ENCODE results near the gene PLA2G2C. TPM values are rescaled to one million over a fixed set of nuclear protein-coding genes. Genes with fewer than 3 reads are reported as not detected.

The PLA2G2C gene
- total RNA-seq, 1 donor from 2014 or later = not detected

DNA sequence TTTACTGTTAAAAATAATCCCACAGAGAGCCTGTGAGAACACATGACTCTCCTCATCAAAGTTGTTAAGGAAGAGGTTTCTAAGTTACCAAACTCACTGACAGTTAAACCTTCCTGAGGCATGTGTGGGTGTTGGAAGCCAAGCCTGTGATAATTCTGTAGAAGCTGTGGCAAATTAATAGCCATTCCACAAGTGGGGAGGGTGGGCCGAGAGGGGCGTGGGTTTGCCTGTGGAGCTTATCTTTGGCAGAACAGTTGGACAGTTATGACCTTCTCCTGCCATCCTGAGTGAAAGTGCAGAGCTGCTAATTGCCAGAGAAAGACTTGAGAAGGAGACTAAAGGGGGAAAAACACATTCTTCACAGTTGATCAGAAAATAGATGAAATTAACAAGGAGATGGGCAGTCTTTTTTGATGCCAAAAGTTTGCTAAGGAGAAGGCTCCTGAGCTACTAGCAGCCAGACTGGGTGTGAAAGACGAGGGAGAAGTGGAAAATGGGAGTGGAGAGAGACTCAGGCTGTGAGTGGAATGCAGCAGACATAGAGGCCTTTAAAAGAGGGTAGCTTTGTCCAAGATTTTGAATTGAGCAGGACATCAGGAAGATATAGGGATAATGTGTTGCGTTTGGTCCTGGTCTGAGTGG lies 1.6 kb upstream of the PLA2G2C start:
- no peaks in the 10 kb centered on the region for H3K36me3 ChIP-seq
- no peak overlapping the region for H3K27ac ChIP-seq
- H3K4me1 ChIP-seq = peaks cover 23% of the 10 kb centered on the region
- intact Hi-C loops (cut with DNase I) = no loop called here
- H3K27me3 ChIP-seq = no peaks in the 10 kb centered on the region
- H3K9me3 ChIP-seq = no peaks in the 10 kb centered on the region
- TF ChIP-seq, protein P1, sequence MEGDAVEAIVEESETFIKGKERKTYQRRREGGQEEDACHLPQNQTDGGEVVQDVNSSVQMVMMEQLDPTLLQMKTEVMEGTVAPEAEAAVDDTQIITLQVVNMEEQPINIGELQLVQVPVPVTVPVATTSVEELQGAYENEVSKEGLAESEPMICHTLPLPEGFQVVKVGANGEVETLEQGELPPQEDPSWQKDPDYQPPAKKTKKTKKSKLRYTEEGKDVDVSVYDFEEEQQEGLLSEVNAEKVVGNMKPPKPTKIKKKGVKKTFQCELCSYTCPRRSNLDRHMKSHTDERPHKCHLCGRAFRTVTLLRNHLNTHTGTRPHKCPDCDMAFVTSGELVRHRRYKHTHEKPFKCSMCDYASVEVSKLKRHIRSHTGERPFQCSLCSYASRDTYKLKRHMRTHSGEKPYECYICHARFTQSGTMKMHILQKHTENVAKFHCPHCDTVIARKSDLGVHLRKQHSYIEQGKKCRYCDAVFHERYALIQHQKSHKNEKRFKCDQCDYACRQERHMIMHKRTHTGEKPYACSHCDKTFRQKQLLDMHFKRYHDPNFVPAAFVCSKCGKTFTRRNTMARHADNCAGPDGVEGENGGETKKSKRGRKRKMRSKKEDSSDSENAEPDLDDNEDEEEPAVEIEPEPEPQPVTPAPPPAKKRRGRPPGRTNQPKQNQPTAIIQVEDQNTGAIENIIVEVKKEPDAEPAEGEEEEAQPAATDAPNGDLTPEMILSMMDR (IDR thresholded peaks at IDR 0.05) = no peak
- no peak overlapping the region for H3K4me3 ChIP-seq
- no peak for ATAC-seq
- DNase-seq = no peak

DNA sequence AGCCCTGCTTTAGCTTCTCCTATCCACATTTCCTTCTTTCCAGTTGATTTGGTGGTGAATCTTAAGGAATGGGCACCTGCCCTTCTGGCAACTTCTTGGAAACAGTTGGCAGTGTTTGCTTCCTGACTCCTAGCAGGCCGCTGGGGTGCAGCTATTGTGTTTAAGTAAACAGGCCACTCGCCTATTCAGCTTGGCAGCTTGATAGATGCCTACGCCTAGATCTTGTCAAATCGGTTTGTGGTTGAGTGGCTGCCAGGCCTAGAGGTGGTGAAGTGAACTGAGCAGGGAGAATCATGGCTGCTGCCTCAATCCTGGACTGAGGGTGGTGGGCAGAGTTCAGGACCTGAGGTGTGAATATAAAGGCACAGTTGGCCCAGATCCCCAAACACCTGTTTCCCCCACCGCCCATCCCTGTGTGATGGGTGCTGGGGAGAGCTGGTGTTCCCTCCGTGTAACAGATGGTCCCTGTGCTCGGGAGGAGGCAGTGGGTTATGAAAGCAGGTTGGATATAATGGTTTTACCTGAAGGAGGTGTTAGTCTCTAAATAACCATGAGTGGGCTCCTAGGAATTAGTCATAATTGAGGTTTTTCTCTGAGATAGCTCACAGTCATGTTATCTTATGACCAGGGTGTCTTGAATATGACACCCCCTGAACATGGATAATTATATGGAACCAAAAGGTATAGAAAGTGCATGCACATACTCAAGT lies 940 bp upstream of the PLA2G2C start:
- no peaks in the 10 kb centered on the region for H3K36me3 ChIP-seq
- H3K4me1 ChIP-seq = peaks cover 19% of the 10 kb centered on the region
- no peak for DNase-seq
- intact Hi-C loops (cut with DNase I) = no loop called here
- H3K27me3 ChIP-seq = no peaks in the 10 kb centered on the region
- no peak overlapping the region for H3K4me3 ChIP-seq
- H3K27ac ChIP-seq = no peak overlapping the region
- TF ChIP-seq, protein P1 (IDR thresholded peaks at IDR 0.05) = no peak
- H3K9me3 ChIP-seq = no peaks in the 10 kb centered on the region
- peak; percentile 49 for ATAC-seq

DNA sequence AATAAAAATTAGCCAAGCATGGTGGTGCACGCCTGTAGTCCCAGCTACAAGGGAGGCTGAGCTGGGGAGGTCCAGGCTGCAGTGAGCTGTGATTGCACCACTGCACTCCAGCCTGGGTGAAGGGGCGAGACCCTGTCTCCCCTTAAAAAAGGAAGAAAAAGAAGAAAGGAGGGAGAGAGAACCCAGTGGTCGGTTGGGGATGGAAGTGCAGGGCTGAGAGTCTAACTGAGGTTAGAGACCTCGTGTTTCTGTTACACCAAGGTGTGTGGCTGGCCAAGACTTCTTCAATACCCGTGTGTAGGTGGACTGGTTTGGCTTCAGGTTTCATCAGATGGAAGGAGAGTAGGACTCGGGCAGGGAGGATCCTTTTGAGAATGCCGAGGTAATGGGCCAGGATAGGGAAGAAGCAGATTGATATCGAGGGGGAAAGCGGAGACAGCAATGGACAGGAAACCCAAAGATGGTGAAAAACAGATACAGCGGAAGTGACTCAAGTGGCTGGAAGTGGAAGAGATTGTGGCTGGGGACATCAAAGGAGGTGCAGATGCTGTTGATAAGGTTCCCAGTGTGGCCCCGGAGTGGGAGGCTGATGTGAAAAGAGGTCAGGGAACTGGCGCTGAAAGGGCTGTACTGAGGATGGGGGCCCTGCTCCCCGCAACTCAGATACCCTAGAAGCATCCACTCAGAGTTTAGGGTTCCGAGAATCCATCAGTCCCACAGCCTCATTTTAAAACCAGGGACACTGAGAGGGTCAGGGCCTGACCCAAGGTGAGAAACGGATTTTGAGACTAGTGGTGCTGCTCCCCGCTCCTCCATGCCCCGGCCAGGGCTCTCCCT lies 1.1 kb downstream of the PLA2G2C start:
- H3K4me3 ChIP-seq = peak overlapping the region; percentile 49
- peaks cover 19% of the 10 kb centered on the region for H3K4me1 ChIP-seq
- DNase-seq = no peak

DNA sequence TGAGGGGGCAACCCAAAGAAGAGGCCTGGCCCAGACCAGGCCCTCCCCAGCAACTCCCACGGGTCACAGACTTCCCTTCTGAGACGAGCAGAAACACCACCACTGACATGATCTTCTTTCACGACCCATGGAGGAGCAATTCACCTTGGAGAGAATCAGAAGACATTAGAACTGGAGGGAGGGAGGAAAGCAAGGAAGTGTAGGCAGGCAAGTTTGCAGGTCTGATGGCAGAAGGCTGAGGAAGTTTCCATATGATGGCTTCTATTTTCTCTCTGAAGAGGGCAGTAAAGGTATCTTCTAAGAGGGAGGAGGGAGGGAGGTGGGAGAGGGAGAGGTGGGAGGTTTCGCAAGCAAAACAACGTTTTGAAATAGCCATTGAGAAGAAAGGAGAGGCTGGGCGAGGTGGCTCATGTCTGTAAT lies 1.8 kb downstream of the PLA2G2C start:
- no peaks in the 10 kb centered on the region for H3K27me3 ChIP-seq
- DNase-seq (no peak), ATAC-seq (no peak)
- TF ChIP-seq, protein P1 (IDR thresholded peaks at IDR 0.05) = no peak
- no peak overlapping the region for H3K27ac ChIP-seq
- H3K36me3 ChIP-seq = no peaks in the 10 kb centered on the region
- H3K4me3 ChIP-seq = no peak overlapping the region
- intact Hi-C loops (cut with DNase I) = no loop called here
- peaks cover 19% of the 10 kb centered on the region for H3K4me1 ChIP-seq
- no peaks in the 10 kb centered on the region for H3K9me3 ChIP-seq

More for the DNA sequence above, 1.1 kb downstream of the PLA2G2C start:
- Histone ChIP-seq H3K27me3 (no peaks in the 10 kb centered on the region), H3K36me3 (no peaks in the 10 kb centered on the region), H3K27ac (peak overlapping the region; percentile 66), H3K9me3 (no peaks in the 10 kb centered on the region)
- intact Hi-C loops (cut with DNase I) = no loop called here
- TF ChIP-seq, protein P1 (IDR thresholded peaks at IDR 0.05) = no peak
- ATAC-seq = no peak

DNA sequence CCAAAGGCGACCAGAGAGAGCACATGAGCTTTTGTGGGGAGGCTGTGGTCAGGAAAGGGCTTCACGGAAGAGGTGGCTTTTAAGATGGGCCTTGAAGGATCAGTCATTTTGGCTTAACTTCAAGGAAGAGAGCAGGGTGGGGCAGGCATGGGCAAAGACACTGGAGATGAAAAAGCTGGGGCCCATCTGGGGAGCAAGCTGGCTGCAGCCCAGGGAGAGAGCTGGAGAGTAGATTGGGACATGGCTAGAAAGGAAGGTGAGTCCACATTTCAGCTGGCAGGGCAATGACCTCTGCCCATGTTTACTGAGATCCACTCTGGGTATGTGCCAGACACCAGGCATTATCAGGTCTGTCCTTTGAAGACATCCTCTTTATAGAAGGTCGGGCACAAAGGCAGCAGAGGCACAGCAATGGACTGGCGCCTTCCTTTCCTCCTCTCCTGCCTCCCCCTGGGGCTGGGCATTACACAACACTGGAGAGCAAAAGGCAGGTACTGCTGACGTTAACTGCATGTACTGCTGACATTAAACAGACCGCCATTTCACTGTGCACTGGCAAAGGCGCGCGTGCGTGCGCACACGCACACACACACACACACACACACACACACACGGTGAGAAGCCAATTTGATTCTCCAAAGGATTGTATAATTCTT lies 2.6 kb downstream of the PLA2G2C start:
- Histone ChIP-seq H3K27ac (no peak overlapping the region), H3K27me3 (no peaks in the 10 kb centered on the region), H3K36me3 (no peaks in the 10 kb centered on the region), H3K4me3 (no peak overlapping the region), H3K4me1 (peaks cover 19% of the 10 kb centered on the region), H3K9me3 (no peaks in the 10 kb centered on the region)
- intact Hi-C loops (cut with DNase I) = no loop called here
- TF ChIP-seq, protein P1 (IDR thresholded peaks at IDR 0.05) = no peak
- DNase-seq (no peak), ATAC-seq (no peak)
